HepG2 (cell line): ENCODE measurements around the gene SRP68. TPM values are rescaled to one million over a fixed set of nuclear protein-coding genes. Genes with fewer than 3 reads are reported as not detected.
A peak's percentile ranks its signal among the peaks of the same experiment; 100 is the strongest.

Source experiments
- ATAC-seq: fragments of 200-7000 bp; cut with Tn5 transposase; 3 replicates; pipeline ENCODE4 v1.9.1; 2020; ENCODE audit warnings: mild to moderate bottlenecking, moderate library complexity
- BruUV-seq: library from RNA; stranded (reverse); fragments of 400-500 nt; replicated peaks from 2 replicates; lab custom pipeline; 2021; lab: Mats Ljungman, UMichigan
- CTCF ChIA-PET: fragments of 300-600 bp; formaldehyde crosslinking; extraction: SDS; loops from one replicate; lab custom pipeline; 2021; ENCODE audit warnings: low total read pairs, inconsistent platforms, low intra/inter-chr PET ratio; lab: Yijun Ruan, JAX
- POLR2A ChIA-PET: fragments of 350-600 bp; sonication (Branson Sonifier 250); formaldehyde crosslinking; loops from one replicate; lab custom pipeline; 2020; ENCODE audit warnings: antibody characterized with exemption, inconsistent platforms; lab: Yijun Ruan, JAX
- DNase-seq: peaks from one replicate; pipeline ENCODE4 v3.0.0-alpha.2; 2015; ENCODE audit warnings: low spot score
- FAIRE-seq: peaks from 3 replicates; lab custom pipeline; 2011; peaks lifted over from hg19 to GRCh38; lab: Jason Lieb, UNC
- H2AFZ ChIP-seq: one replicate; pipeline ENCODE4 v1.6.1; 2011; ENCODE audit warnings: low read length, inconsistent platforms
- H3K27ac ChIP-seq: fragments of 300-600 bp; 3 replicates; pipeline ENCODE4 v1.8.0; 2011; ENCODE audit warnings: mixed run types, mild to moderate bottlenecking, mixed read lengths, low read length, inconsistent platforms; ENCODE audit not compliant: insufficient read depth; ENCODE audit errors: extremely low read length
- H3K27me3 ChIP-seq, 2 experiments: fragments of 200-600 bp in 1 of 2; 2 replicates in 1 of 2; 3 replicates in 1 of 2; pipeline versions ENCODE4 v1.6.0 to v1.8.0; 2011; ENCODE audit warnings: low read length in 2 of 2, mild to moderate bottlenecking in 2 of 2, moderate library complexity in 2 of 2, inconsistent platforms in 1 of 2; ENCODE audit not compliant: insufficient read depth in 2 of 2, control insufficient read depth in 1 of 2
- H3K36me3 ChIP-seq, 2 experiments: fragments of 200-600 bp in 1 of 2; replicated peaks in 1 of 2; 2 replicates in 1 of 2; 3 replicates in 1 of 2; pipeline versions ENCODE4 v1.5.1 to v1.8.0; 2011; ENCODE audit warnings: low read length in 2 of 2, inconsistent platforms in 1 of 2; ENCODE audit not compliant: insufficient read depth in 2 of 2, control insufficient read depth in 1 of 2
- H3K4me1 ChIP-seq: 2 replicates; pipeline ENCODE4 v1.5.1; 2012; ENCODE audit warnings: low read length, inconsistent platforms; ENCODE audit not compliant: insufficient read depth
- H3K4me2 ChIP-seq: 2 replicates; pipeline ENCODE4 v1.6.0; 2011; ENCODE audit warnings: low read depth, low read length, inconsistent platforms
- H3K4me3 ChIP-seq, 3 experiments: fragments of 200-600 bp in 1 of 3; sonication (generic), shearing (Covaris generic) in 1 of 3; replicated peaks in 1 of 3; 2 replicates each; pipeline ENCODE4 v1.5.1; 2011 to 2016; ENCODE audit warnings: low read length in 3 of 3, inconsistent platforms in 2 of 3, low read depth in 2 of 3, mild to moderate bottlenecking in 2 of 3, control low read depth in 1 of 3, mixed read lengths in 1 of 3; ENCODE audit not compliant: insufficient read depth in 1 of 3
- H3K79me2 ChIP-seq: one replicate; pipeline ENCODE4 v1.6.1; 2011; ENCODE audit warnings: low read length, inconsistent platforms; ENCODE audit not compliant: insufficient read depth
- H3K9ac ChIP-seq: 2 replicates; pipeline ENCODE4 v1.6.0; 2011; ENCODE audit warnings: mild to moderate bottlenecking, low read depth, low read length, inconsistent platforms; ENCODE audit not compliant: insufficient read depth
- H3K9me3 ChIP-seq: 2 replicates; pipeline ENCODE4 v1.5.1; 2012; ENCODE audit warnings: mild to moderate bottlenecking, low read length
- H4K20me1 ChIP-seq: 2 replicates; pipeline ENCODE4 v1.6.0; 2011; ENCODE audit warnings: inconsistent platforms, mild to moderate bottlenecking, low read length, moderate library complexity; ENCODE audit not compliant: insufficient read depth
- ATRX ChIP-seq: sonication (generic); formaldehyde crosslinking; IDR thresholded peaks from 2 replicates; pipeline ENCODE4 v1.4.0; 2020; ENCODE audit warnings: missing genetic modification reagents, borderline replicate concordance
- GABPA ChIP-seq, 2 experiments: IDR thresholded peaks; 2 replicates each; pipeline ENCODE4 v1.6.1; 2011 to 2016; ENCODE audit warnings: low read depth in 2 of 2, low read length in 1 of 2, missing biosample characterization in 1 of 2, missing genetic modification characterization in 1 of 2
- KDM2A ChIP-seq: sonication (generic); formaldehyde crosslinking; IDR thresholded peaks from 2 replicates; pipeline ENCODE4 v1.4.0; 2020; ENCODE audit warnings: low read depth, missing genetic modification reagents, borderline replicate concordance
- NFKB2 ChIP-seq: sonication (generic); formaldehyde crosslinking; IDR thresholded peaks from 2 replicates; pipeline ENCODE4 v1.4.0; 2020; ENCODE audit warnings: missing genetic modification reagents, borderline replicate concordance
- NONO ChIP-seq, 2 experiments: fragments of 450-650 bp in 1 of 2; sonication (generic) in 1 of 2; formaldehyde crosslinking in 1 of 2; IDR thresholded peaks in 1 of 2; conservative IDR thresholded peaks in 1 of 2; 2 replicates each; pipeline versions ENCODE4 v1.6.1 to v1.8.0; 2017 to 2022; ENCODE audit warnings: mild to moderate bottlenecking in 1 of 2, missing genetic modification reagents in 1 of 2, moderate library complexity in 1 of 2
- SALL1 ChIP-seq: sonication (generic); formaldehyde crosslinking; IDR thresholded peaks from 2 replicates; pipeline ENCODE4 v1.8.0; 2022; ENCODE audit warnings: mild to moderate bottlenecking, missing genetic modification reagents
- ZNF292 ChIP-seq: sonication (generic); formaldehyde crosslinking; IDR thresholded peaks from 2 replicates; pipeline ENCODE4 v1.8.1; 2022; ENCODE audit warnings: mild to moderate bottlenecking, low read depth, missing genetic modification reagents, borderline replicate concordance
- ZNF3 ChIP-seq: IDR thresholded peaks from 2 replicates; pipeline ENCODE4 v1.7.0; 2017; ENCODE audit warnings: inconsistent platforms
- ZNF326 ChIP-seq: sonication (generic); formaldehyde crosslinking; IDR thresholded peaks from 2 replicates; pipeline ENCODE4 v1.4.0; 2020; ENCODE audit warnings: missing genetic modification reagents, borderline replicate concordance
- WGBS: methylation state at CpG from one replicate; pipeline ENCODE4 v1.1.6; 2017; ENCODE audit warnings: low lambda C conversion rate; 5-methylcytosine and 5-hydroxymethylcytosine counted together
- in situ Hi-C: cut with HindIII; loops from 2 replicates; pipeline ENCODE4 v1.10.0; 2017; ENCODE audit warnings: low pct_unique_long_range_greater_than_20kb; ENCODE audit not compliant: extremely low pct_ligation_motif_present
- intact Hi-C: fragments of 100-400 bp; cut with micrococcal nuclease; formaldehyde crosslinking; loops from one replicate; pipeline ENCODE4 v1.10.0; 2022; ENCODE audit not compliant: unreplicated experiment
- polyA plus RNA-seq, 8 experiments: library from polyadenylated mRNA; depleted of rRNA in 3 of 8; stranded (reverse) in 7 of 8; unstranded in 1 of 8; fragments of >200 nt; fragmentation: Illumina TruSeq in 4 of 8; extraction: Trizol in 4 of 8; gene quantifications; 2 replicates each; pipeline versions ENCODE4 v1.2.1 to v1.2.3, GENCODE V29; 2011 to 2016; ENCODE audit warnings: low read depth in 4 of 8, missing spikeins in 1 of 8, mixed read lengths in 1 of 8; ENCODE audit not compliant: insufficient read depth in 1 of 8
- total RNA-seq, 5 experiments: library from RNA; depleted of rRNA; stranded (reverse); fragments of >200 nt; fragmentation: Illumina TruSeq; extraction: Trizol; gene quantifications; 2 replicates each; pipeline ENCODE4 v1.2.3, GENCODE V29; 2016; ENCODE audit warnings: low read depth in 1 of 5
- TF ChIP-seq, protein P1 (sequence below): sonication (generic); formaldehyde crosslinking; IDR thresholded peaks from 2 replicates; pipeline ENCODE4 v1.5.0; 2020; ENCODE audit warnings: mild to moderate bottlenecking, missing genetic modification reagents, borderline replicate concordance
- TF ChIP-seq, protein P2 (sequence below): sonication (generic); formaldehyde crosslinking; IDR thresholded peaks from 2 replicates; pipeline ENCODE4 v1.4.0; 2020; ENCODE audit warnings: missing genetic modification reagents, mild to moderate bottlenecking, borderline replicate concordance
- TF ChIP-seq, protein P3 (sequence below): sonication (generic); formaldehyde crosslinking; IDR thresholded peaks from 2 replicates; pipeline ENCODE4 v1.4.0; 2020; ENCODE audit warnings: missing genetic modification reagents, borderline replicate concordance

The SRP68 gene
- total and polyA plus RNA-seq, 2 of the 13 experiments (the other 11 are each of a cell fraction or from before 2014, with no cell fraction given): 39.8 to 74.3 TPM

DNA sequence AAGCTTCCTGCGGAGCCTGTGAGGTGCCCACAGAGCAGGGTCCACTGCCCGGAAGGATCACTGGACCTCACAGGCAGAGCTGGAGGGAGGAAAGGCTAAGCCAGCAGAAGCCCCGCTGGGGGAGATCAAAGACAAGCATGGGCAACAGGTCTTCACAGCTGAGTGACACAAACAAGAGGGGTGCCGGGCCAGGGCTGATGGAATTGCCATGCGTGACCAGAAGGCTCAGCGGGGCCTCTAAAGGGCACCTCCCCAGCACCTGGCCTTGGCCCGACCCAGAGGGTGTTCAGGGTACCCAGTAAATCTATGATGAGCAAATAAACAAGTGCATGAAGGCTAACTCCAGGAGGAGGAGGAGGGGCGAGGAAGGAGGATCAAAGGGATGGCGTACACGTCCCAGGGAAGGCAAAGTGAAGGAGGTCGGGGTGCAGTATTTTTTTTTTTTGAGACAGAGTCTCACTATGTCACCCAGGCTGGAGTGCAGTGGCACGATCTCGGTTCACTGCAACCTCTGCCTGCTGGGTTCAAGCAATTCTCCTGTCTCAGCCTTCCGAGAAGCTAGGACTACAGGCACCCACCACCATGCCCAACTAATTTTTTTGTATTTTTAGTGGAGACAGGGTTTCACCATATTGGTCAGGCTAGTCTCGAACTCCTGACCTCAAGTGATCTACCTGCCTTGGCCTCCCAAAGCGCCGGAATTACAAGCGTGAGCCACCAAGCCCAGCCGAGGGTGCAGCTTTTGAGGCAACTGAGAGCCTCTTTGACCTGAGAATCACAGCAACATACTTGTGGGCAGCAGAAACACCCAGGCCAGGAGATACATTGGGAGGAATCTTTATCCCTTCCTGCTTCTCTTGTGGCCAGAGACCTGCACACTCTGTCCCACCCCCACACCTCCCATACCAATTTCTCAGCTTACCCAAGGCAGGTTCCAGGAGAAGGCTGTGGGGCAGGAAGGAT, 47.4 kb upstream of the SRP68 start:
- ATAC-seq: peak; percentile 55
- H4K20me1 ChIP-seq: no peaks in the 10 kb centered on the region
- H3K36me3 ChIP-seq: no peaks in the 10 kb centered on the region; a peak in 1 of 5 replicates
- WGBS: 6% methylated on average over 19 of the region's 19 CpGs
- ChIA-PET POLR2A (interaction anchor here (0.9 to 3.1 kb wide), 10 partner anchors 13 to 147 kb away, joined by 3 to 14 read pairs (median 4); partner anchors contain the start of gene UBALD2), CTCF (interaction anchor here (3.8 to 4.6 kb wide), 2 partner anchors 27 to 63 kb away, joined by 50 to 78 read pairs; no protein-coding TSS in a partner anchor)
- intact Hi-C loops: no loop called here
- H3K27me3 ChIP-seq: peaks cover 0 to 13% of the 10 kb centered on the region in 2 experiments; a peak in 3 of 5 replicates
- H3K27ac ChIP-seq: peak overlapping the region; percentile 37
- H3K4me2 ChIP-seq: peak overlapping the region; percentile 76
- peak overlapping the region in 1 of 3 experiments; percentile 57; a peak in 2 of 6 replicates for H3K4me3 ChIP-seq
- no peak overlapping the region for H3K9ac ChIP-seq
- H3K9me3 ChIP-seq: no peaks in the 10 kb centered on the region
- peak; percentile 70 for DNase-seq
- H3K4me1 ChIP-seq: peaks cover 28% of the 10 kb centered on the region
- BruUV-seq: no TSS peak
- no peak overlapping the region for H2AFZ ChIP-seq
- peak; percentile 67 for FAIRE-seq
- no peaks in the 10 kb centered on the region for H3K79me2 ChIP-seq
- in situ Hi-C loops: loop anchor here (5.0 kb wide), 2 partner anchors 38 to 158 kb away; no protein-coding TSS in a partner anchor
- TF ChIP-seq ZNF326 (CRISPR knock-in tag) (no peak), ZNF292 (CRISPR knock-in tag) (peak; percentile 23; the same call in 1 of the 2 replicates), GABPA (IDR thresholded peaks at IDR 0.05; ENCODE audit: low read depth, low read length) (no peak), GABPA (CRISPR knock-in tag; IDR thresholded peaks at IDR 0.05; ENCODE audit: low read depth) (0 out of 2 replicates have a peak, but pooled peaks have one; percentile 7), NONO (IDR thresholded peaks at IDR 0.05) (no peak), NONO (CRISPR knock-in tag; conservative IDR thresholded peaks at IDR 0.05) (no peak), ZNF3 (CRISPR knock-in tag) (no peak), KDM2A (CRISPR knock-in tag) (peak; percentile 50), SALL1 (peak; percentile 93), ATRX (CRISPR knock-in tag) (no peak), NFKB2 (CRISPR knock-in tag) (0 out of 2 replicates have a peak, but pooled peaks have one; percentile 13)
- TF ChIP-seq, protein P1, sequence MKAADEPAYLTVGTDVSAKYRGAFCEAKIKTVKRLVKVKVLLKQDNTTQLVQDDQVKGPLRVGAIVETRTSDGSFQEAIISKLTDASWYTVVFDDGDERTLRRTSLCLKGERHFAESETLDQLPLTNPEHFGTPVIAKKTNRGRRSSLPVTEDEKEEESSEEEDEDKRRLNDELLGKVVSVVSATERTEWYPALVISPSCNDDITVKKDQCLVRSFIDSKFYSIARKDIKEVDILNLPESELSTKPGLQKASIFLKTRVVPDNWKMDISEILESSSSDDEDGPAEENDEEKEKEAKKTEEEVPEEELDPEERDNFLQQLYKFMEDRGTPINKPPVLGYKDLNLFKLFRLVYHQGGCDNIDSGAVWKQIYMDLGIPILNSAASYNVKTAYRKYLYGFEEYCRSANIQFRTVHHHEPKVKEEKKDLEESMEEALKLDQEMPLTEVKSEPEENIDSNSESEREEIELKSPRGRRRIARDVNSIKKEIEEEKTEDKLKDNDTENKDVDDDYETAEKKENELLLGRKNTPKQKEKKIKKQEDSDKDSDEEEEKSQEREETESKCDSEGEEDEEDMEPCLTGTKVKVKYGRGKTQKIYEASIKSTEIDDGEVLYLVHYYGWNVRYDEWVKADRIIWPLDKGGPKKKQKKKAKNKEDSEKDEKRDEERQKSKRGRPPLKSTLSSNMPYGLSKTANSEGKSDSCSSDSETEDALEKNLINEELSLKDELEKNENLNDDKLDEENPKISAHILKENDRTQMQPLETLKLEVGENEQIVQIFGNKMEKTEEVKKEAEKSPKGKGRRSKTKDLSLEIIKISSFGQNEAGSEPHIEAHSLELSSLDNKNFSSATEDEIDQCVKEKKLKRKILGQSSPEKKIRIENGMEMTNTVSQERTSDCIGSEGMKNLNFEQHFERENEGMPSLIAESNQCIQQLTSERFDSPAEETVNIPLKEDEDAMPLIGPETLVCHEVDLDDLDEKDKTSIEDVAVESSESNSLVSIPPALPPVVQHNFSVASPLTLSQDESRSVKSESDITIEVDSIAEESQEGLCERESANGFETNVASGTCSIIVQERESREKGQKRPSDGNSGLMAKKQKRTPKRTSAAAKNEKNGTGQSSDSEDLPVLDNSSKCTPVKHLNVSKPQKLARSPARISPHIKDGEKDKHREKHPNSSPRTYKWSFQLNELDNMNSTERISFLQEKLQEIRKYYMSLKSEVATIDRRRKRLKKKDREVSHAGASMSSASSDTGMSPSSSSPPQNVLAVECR: peak; percentile 37; the same call in 1 of the 2 replicates
- TF ChIP-seq, protein P2, sequence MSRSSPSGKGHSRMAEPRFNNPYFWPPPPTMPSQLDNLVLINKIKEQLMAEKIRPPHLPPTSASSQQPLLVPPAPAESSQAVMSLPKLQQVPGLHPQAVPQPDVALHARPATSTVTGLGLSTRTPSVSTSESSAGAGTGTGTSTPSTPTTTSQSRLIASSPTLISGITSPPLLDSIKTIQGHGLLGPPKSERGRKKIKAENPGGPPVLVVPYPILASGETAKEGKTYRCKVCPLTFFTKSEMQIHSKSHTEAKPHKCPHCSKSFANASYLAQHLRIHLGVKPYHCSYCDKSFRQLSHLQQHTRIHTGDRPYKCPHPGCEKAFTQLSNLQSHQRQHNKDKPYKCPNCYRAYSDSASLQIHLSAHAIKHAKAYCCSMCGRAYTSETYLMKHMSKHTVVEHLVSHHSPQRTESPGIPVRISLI (CRISPR knock-in tag): peak; percentile 93; the same call in 1 of the 2 replicates
- TF ChIP-seq, protein P3, sequence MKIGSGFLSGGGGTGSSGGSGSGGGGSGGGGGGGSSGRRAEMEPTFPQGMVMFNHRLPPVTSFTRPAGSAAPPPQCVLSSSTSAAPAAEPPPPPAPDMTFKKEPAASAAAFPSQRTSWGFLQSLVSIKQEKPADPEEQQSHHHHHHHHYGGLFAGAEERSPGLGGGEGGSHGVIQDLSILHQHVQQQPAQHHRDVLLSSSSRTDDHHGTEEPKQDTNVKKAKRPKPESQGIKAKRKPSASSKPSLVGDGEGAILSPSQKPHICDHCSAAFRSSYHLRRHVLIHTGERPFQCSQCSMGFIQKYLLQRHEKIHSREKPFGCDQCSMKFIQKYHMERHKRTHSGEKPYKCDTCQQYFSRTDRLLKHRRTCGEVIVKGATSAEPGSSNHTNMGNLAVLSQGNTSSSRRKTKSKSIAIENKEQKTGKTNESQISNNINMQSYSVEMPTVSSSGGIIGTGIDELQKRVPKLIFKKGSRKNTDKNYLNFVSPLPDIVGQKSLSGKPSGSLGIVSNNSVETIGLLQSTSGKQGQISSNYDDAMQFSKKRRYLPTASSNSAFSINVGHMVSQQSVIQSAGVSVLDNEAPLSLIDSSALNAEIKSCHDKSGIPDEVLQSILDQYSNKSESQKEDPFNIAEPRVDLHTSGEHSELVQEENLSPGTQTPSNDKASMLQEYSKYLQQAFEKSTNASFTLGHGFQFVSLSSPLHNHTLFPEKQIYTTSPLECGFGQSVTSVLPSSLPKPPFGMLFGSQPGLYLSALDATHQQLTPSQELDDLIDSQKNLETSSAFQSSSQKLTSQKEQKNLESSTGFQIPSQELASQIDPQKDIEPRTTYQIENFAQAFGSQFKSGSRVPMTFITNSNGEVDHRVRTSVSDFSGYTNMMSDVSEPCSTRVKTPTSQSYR: peak; percentile 81
